Transverse colon (tissue), 4 donors: ENCODE measurements around the gene PDIA2. TPM values are rescaled to one million over a fixed set of nuclear protein-coding genes. Genes with fewer than 3 reads are reported as not detected.

Source experiments
- DNase-seq: peaks from one replicate; pipeline ENCODE4 v3.0.0-alpha.2; 2019
- H3K27ac ChIP-seq, 4 donors: fragments of 200-600 bp; sonication (generic); 2 replicates each; pipeline ENCODE4 v1.5.1; 2016 to 2018; ENCODE audit warnings: inconsistent platforms in 4 of 4
- H3K27me3 ChIP-seq: fragments of 200-600 bp; sonication (generic); 2 replicates; pipeline ENCODE4 v1.5.1; 2017; ENCODE audit warnings: inconsistent platforms
- H3K36me3 ChIP-seq, 4 donors: fragments of 200-600 bp; sonication (generic); 2 replicates each; pipeline ENCODE4 v1.5.1; 2017 to 2019; ENCODE audit warnings: inconsistent platforms in 4 of 4
- H3K4me1 ChIP-seq, 4 donors: fragments of 200-600 bp; sonication (generic); 2 replicates each; pipeline ENCODE4 v1.5.1; 2017 to 2020; ENCODE audit warnings: inconsistent platforms in 4 of 4
- H3K4me3 ChIP-seq, 4 donors: fragments of 200-600 bp; sonication (generic); 1 replicate in 1 of 4; 2 replicates in 3 of 4; pipeline versions ENCODE4 v1.5.1 to v1.6.1; 2017 to 2019; ENCODE audit warnings: inconsistent platforms in 4 of 4
- H3K9me3 ChIP-seq, 2 donors: fragments of 200-600 bp; sonication (generic); 2 replicates each; pipeline ENCODE4 v1.5.1; 2017 to 2019; ENCODE audit warnings: inconsistent platforms in 2 of 2
- EP300 ChIP-seq: sonication (generic); formaldehyde crosslinking; IDR thresholded peaks from one replicate; pipeline ENCODE4 v1.6.1; 2017; ENCODE audit warnings: antibody characterized with exemption, low read depth
- POLR2A ChIP-seq: fragments of 450-650 bp; IDR thresholded peaks from one replicate; pipeline ENCODE4 v1.6.1; 2016; ENCODE audit warnings: antibody characterized with exemption, mild to moderate bottlenecking, moderate library complexity
- POLR2AphosphoS5 ChIP-seq, 3 donors: sonication (generic); formaldehyde crosslinking; IDR thresholded peaks; one replicate each; pipeline ENCODE4 v1.6.1; 2016; ENCODE audit warnings: antibody characterized with exemption in 3 of 3
- WGBS, 2 donors: methylation state at CpG; one replicate each; pipeline ENCODE4 v1.1.5; 2018; ENCODE audit warnings: low coverage in 1 of 2; 5-methylcytosine and 5-hydroxymethylcytosine counted together
- in situ Hi-C, 4 donors: fragments of 200-750 bp; cut with MboI; loops; one replicate each; pipeline versions ENCODE4 v1.15.0 to v1.15.1; 2017; ENCODE audit warnings: low sequenced_read_pairs in 3 of 4, low pct_ligation_motif_present in 1 of 4, low pct_unique_long_range_greater_than_20kb in 1 of 4
- intact Hi-C: fragments of 100-400 bp; cut with DNase I; formaldehyde crosslinking; loops from one replicate; pipeline ENCODE4 v1.15.1; 2023; ENCODE audit warnings: low total_unique reads
- total RNA-seq, 4 donors: library from RNA; depleted of rRNA; stranded (reverse); fragments of >200 nt; gene quantifications; one replicate each; pipeline ENCODE4 v1.1.0, GENCODE V29; 2016
- TF ChIP-seq, protein P1 (sequence below), 5 experiments: fragments of 200-600 bp in 3 of 5; fragments of 450-650 bp in 2 of 5; sonication (generic) in 3 of 5; IDR thresholded peaks; 1 replicate in 2 of 5; 2 replicates in 3 of 5; pipeline ENCODE4 v1.5.1; 2016 to 2017; ENCODE audit warnings: antibody characterized with exemption in 5 of 5, inconsistent platforms in 3 of 5, mild to moderate bottlenecking in 2 of 5, moderate library complexity in 1 of 5

The PDIA2 gene
- total RNA-seq, 4 donors from 2014 or later: 0.55 to 2.6 (median 0.79) TPM; not detected in 1

DNA sequence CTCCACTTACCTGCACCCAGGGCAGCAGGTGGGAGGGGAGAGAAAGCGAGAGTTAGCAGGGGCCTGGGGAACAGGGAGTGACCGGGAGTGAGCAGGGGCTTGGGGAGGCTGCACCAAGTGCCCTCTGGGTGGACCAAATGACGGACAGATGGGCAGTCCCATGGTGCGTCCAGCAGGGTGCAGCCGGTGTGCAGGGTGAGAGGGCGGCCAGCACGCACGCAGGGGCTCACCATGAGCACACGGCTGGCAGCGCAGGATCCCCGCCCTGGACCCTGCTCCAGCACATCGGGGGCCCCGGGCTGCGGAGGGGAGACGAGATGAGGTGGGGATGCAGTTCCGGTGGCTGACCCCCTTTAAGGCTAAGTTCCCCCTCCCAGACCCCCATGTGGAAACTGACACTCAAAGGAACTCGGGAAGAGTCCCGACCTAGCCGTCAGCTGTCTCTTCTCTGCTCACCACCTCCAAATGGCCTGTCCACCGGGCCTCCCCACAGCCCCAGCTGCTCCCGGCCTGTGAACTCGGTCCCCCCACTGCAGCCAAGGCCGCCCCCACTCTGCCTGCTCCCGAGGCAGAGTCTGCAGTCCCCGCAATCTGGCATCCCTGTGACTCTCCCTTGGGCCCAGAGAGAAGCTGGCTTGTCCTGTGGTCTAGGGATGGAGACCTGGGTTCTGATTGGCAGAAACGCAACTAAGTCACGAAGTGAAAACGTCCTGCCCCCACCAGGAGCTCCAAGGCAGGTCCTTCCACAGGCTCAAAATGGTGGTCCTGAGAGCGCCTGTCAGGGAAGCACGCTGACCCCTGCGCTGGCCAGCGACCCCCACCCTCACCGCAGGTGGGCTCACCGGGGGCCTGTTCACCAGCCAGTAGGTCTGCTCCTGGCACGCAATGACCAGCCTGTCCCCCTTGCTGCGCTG is 10.1 kb upstream of the PDIA2 start:
- TF ChIP-seq POLR2AphosphoS5 (IDR thresholded peaks at IDR 0.05): no peak
- no peak for TF ChIP-seq EP300
- TF ChIP-seq, protein P1, sequence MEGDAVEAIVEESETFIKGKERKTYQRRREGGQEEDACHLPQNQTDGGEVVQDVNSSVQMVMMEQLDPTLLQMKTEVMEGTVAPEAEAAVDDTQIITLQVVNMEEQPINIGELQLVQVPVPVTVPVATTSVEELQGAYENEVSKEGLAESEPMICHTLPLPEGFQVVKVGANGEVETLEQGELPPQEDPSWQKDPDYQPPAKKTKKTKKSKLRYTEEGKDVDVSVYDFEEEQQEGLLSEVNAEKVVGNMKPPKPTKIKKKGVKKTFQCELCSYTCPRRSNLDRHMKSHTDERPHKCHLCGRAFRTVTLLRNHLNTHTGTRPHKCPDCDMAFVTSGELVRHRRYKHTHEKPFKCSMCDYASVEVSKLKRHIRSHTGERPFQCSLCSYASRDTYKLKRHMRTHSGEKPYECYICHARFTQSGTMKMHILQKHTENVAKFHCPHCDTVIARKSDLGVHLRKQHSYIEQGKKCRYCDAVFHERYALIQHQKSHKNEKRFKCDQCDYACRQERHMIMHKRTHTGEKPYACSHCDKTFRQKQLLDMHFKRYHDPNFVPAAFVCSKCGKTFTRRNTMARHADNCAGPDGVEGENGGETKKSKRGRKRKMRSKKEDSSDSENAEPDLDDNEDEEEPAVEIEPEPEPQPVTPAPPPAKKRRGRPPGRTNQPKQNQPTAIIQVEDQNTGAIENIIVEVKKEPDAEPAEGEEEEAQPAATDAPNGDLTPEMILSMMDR (IDR thresholded peaks at IDR 0.05): no peak
- no peak for TF ChIP-seq POLR2A
- intact Hi-C loops (no loop called here), in situ Hi-C loops (no loop called here)
- peaks cover 5 to 24% (median 20%) of the 10 kb centered on the region in 4 donors for H3K4me1 ChIP-seq
- H3K27ac ChIP-seq: no peak overlapping the region
- no peak overlapping the region for H3K4me3 ChIP-seq
- 69% methylated on average over 35 of the region's 36 CpGs; no CpG with 5 or more reads in 1 of the 2 donors for WGBS, 2 donors
- peaks cover 15% of the 10 kb centered on the region for H3K27me3 ChIP-seq
- DNase-seq: no peak
- H3K36me3 ChIP-seq: no peaks in the 10 kb centered on the region
- no peaks in the 10 kb centered on the region for H3K9me3 ChIP-seq

DNA sequence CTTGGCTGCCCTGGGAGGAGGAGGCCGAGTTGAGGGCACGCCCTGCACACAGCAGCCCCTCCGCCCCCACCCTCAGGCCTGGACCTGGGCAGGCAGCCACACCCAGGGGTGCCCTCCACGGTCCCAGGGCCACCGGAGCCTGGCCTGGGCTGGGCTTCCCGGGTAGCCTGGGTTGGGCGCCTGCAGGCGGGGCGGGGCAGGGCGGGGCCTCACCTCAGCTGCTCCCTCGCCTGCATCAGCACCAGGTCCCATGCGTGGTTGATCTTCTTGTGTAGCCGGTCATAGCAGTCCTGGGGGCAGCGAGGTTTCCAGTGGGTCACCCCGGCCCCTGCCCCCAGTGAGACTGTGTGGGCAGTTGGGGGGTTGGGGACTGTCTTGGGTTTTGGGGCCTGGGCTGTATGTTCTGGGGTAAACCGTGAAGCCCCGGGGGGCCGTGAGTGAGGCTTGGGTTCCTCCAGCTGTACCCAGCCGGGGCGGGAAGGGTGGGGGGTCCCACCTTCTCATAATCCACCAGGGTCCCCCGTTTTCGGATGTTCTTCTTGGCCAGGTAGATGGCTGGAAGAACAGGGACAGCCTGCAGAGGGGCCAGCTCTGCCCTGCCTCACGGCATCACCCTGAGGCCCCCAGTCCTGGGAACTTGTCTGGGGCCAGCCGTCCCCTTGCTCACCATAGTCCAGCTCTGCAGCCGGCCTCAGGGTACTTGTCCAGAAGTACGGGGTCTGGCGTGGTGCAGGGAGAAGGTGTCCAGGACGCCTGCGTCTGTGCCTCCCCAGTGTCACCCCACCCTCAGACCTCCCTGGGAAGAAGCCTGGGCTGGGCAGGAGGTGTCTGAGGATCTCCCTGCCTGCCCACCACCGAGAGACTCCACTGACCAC is 9.2 kb upstream of the PDIA2 start:
- Histone ChIP-seq H3K27ac (no peak overlapping the region), H3K9me3 (no peaks in the 10 kb centered on the region), H3K4me3 (no peak overlapping the region), H3K36me3 (no peaks in the 10 kb centered on the region), H3K27me3 (peaks cover 19% of the 10 kb centered on the region), H3K4me1 (peaks cover 5 to 20% (median 16%) of the 10 kb centered on the region in 4 donors)
- no peak for TF ChIP-seq POLR2AphosphoS5 (IDR thresholded peaks at IDR 0.05)
- TF ChIP-seq EP300: no peak
- TF ChIP-seq, protein P1 (IDR thresholded peaks at IDR 0.05): no peak
- no peak for TF ChIP-seq POLR2A
- WGBS, 2 donors: 50 to 54% methylated on average over 2 to 22 of the region's 30 CpGs
- in situ Hi-C loops: no loop called here
- intact Hi-C loops: no loop called here
- peak; percentile 69 for DNase-seq

DNA sequence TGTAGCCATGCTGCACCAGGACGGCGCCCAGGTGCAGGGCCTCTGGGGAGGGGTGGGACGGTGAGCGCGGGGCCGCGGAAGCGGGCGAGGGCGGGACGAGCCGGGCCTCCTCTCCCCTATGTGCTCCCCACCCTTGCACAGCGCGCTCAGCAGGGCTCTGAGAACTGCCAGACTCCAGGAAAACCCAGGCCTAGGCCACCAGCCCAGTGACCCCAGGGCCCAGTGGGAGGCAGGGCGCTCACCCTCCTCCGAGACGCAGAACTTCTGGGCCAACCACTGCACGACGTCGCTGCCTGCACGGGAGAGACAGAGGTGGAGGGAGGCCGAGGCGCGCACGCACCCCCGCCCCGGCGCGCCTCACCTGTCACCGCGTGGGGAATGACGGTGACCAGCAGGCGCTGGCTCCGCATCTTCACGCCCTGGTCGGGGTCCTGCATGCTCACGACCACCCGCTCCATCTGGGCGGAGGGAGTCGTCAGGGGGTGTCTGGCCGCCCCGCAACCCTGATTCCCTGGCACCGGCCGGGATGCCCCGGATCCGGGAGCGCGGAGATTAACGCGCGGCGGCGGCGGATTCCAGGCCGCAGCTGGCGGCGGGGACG is 7.8 kb upstream of the PDIA2 start:
- in situ Hi-C loops: no loop called here

More for the DNA sequence above, 7.8 kb upstream of the PDIA2 start:
- 0 to 4% methylated on average over 5 to 41 of the region's 58 CpGs for WGBS, 2 donors
- no peaks in the 10 kb centered on the region for H3K9me3 ChIP-seq
- TF ChIP-seq POLR2A: no peak
- TF ChIP-seq, protein P1 (IDR thresholded peaks at IDR 0.05): no peak
- TF ChIP-seq EP300: no peak
- TF ChIP-seq POLR2AphosphoS5 (IDR thresholded peaks at IDR 0.05): no peak
- DNase-seq: no peak
- no peaks in the 10 kb centered on the region for H3K36me3 ChIP-seq
- peak overlapping the region in 1 of 4 donors; percentile 14 for H3K27ac ChIP-seq
- peaks cover 33% of the 10 kb centered on the region for H3K27me3 ChIP-seq
- H3K4me1 ChIP-seq: peaks cover 5 to 25% (median 19%) of the 10 kb centered on the region in 4 donors
- H3K4me3 ChIP-seq: peak overlapping the region; percentile 17 to 61 (median 39)
- intact Hi-C loops: no loop called here
